HEK293T (cell line): Measurements from ENCODE around the gene NLRP12.

ENCODE experiments used
- BHLHE40 ChIP-seq: fragments of 450-650 bp; IDR thresholded peaks from 2 replicates; pipeline ENCODE4 v1.6.1; 2016; ENCODE audit warnings: mild to moderate bottlenecking, moderate library complexity, borderline replicate concordance
- FOXA1 ChIP-seq: fragments of 450-650 bp; IDR thresholded peaks from 2 replicates; pipeline ENCODE4 v1.6.1; 2016; ENCODE audit warnings: mild to moderate bottlenecking
- FOXM1 ChIP-seq: fragments of 450-650 bp; IDR thresholded peaks from 2 replicates; pipeline ENCODE4 v1.6.1; 2017; ENCODE audit warnings: mild to moderate bottlenecking, borderline replicate concordance
- NFRKB ChIP-seq: fragments of 450-650 bp; IDR thresholded peaks from 2 replicates; pipeline ENCODE4 v1.6.1; 2016; ENCODE audit warnings: mild to moderate bottlenecking, moderate library complexity
- SP1 ChIP-seq: fragments of 450-650 bp; IDR thresholded peaks from 2 replicates; pipeline ENCODE4 v1.6.1; 2017
- SUZ12 ChIP-seq: fragments of 450-650 bp; IDR thresholded peaks from 2 replicates; pipeline ENCODE4 v1.6.1; 2016; ENCODE audit warnings: mild to moderate bottlenecking
- TARDBP ChIP-seq: fragments of 450-650 bp; IDR thresholded peaks from 2 replicates; pipeline ENCODE4 v1.6.1; 2016
- ZNF384 ChIP-seq: fragments of 450-650 bp; IDR thresholded peaks from 2 replicates; pipeline ENCODE4 v1.6.1; 2016

- TF ChIP-seq TARDBP (no peak), FOXA1 (no peak), ZNF384 (no peak), SP1 (no peak), BHLHE40 (no peak), NFRKB (no peak), SUZ12 (no peak), FOXM1 (no peak)
Measured at GRCh38 chr19:53773999-53774398, 50.1 kb downstream of the NLRP12 start.
